Gastrocnemius medialis (tissue), 4 donors: Measurements from ENCODE around the gene MIAT. TPM values are rescaled to one million over a fixed set of nuclear protein-coding genes. Genes with fewer than 3 reads are reported as not detected.

Source experiments
- ATAC-seq, 2 donors: fragments of 150-250 bp; one replicate each; pipeline ENCODE4 v1.9.1; 2016
- DNase-seq, 2 donors: peaks; one replicate each; pipeline ENCODE4 v3.0.0-alpha.2; 2019
- H3K27ac ChIP-seq, 4 donors: fragments of 200-600 bp; sonication (generic); 1 replicate in 1 of 4; 2 replicates in 3 of 4; pipeline ENCODE4 v1.5.1; 2016 to 2018; ENCODE audit warnings: mild to moderate bottlenecking in 2 of 4, moderate library complexity in 1 of 4
- H3K27me3 ChIP-seq, 3 donors: fragments of 200-600 bp; sonication (generic) in 2 of 3; 1 replicate in 1 of 3; 2 replicates in 2 of 3; pipeline versions ENCODE4 v1.5.1 to v1.6.0; 2016 to 2019; ENCODE audit warnings: mild to moderate bottlenecking in 1 of 3, moderate library complexity in 1 of 3
- H3K36me3 ChIP-seq, 2 donors: fragments of 200-600 bp; sonication (generic) in 1 of 2; one replicate each; pipeline ENCODE4 v1.5.1; 2017 to 2018
- H3K4me1 ChIP-seq, 2 donors: fragments of 200-600 bp; sonication (generic) in 1 of 2; one replicate each; pipeline ENCODE4 v1.5.1; 2016 to 2017; ENCODE audit warnings: mild to moderate bottlenecking in 2 of 2
- H3K4me3 ChIP-seq, 4 donors: fragments of 200-600 bp; sonication (generic) in 3 of 4; 1 replicate in 1 of 4; 2 replicates in 3 of 4; pipeline ENCODE4 v1.5.1; 2016 to 2019; ENCODE audit warnings: mild to moderate bottlenecking in 2 of 4
- H3K9me3 ChIP-seq, 3 donors: fragments of 200-600 bp; sonication (generic) in 2 of 3; 1 replicate in 1 of 3; 2 replicates in 2 of 3; pipeline ENCODE4 v1.5.1; 2016 to 2019
- CTCF ChIP-seq, 5 experiments: fragments of 450-650 bp in 3 of 5; fragments of 200-600 bp in 2 of 5; sonication (generic) in 2 of 5; IDR thresholded peaks in 4 of 5; conservative IDR thresholded peaks in 1 of 5; 1 replicate in 4 of 5; 2 replicates in 1 of 5; pipeline ENCODE4 v1.5.1; 2016 to 2019; ENCODE audit warnings: antibody characterized with exemption in 5 of 5, mild to moderate bottlenecking in 3 of 5, moderate library complexity in 3 of 5
- POLR2A ChIP-seq, 2 donors: fragments of 450-650 bp; IDR thresholded peaks; one replicate each; pipeline ENCODE4 v1.6.1; 2017; ENCODE audit warnings: antibody characterized with exemption in 2 of 2, mild to moderate bottlenecking in 2 of 2, moderate library complexity in 2 of 2
- in situ Hi-C, 4 donors: fragments of 200-750 bp; cut with MboI; loops; one replicate each; pipeline versions ENCODE4 v1.15.0 to v1.8.0; 2017; ENCODE audit warnings: low sequenced_read_pairs in 4 of 4
- intact Hi-C: fragments of 100-400 bp; cut with DNase I; formaldehyde crosslinking; loops from one replicate; pipeline ENCODE4 v1.15.1; 2023; ENCODE audit warnings: low total_unique reads
- total RNA-seq, 4 donors: library from RNA; depleted of rRNA; stranded (reverse); fragments of >200 nt; gene quantifications; one replicate each; pipeline versions ENCODE4 v1.1.0 to v1.2.3, GENCODE V29; 2016

MIAT gene
- total RNA-seq, 4 donors from 2014 or later, result 0.02 to 0.25 (median 0.07) TPM; not detected in 1

- no peak overlapping the region for H3K27ac ChIP-seq
- no peak for ATAC-seq
- intact Hi-C loops (no loop called here), in situ Hi-C loops (no loop called here)
- peaks cover 0 to 3% of the 10 kb centered on the region in 2 donors for H3K4me1 ChIP-seq
- no peak overlapping the region for H3K4me3 ChIP-seq
- no peak for TF ChIP-seq CTCF (IDR thresholded peaks at IDR 0.05 in 4 of 5, conservative IDR thresholded peaks at IDR 0.05 in 1 of 5)
- no peak for TF ChIP-seq POLR2A (IDR thresholded peaks at IDR 0.05)
- no peaks in the 10 kb centered on the region for H3K36me3 ChIP-seq
- no peak for DNase-seq
- H3K9me3 ChIP-seq, result no peaks in the 10 kb centered on the region
- H3K27me3 ChIP-seq, result no peaks in the 10 kb centered on the region
These were observed 27.2 kb upstream of the MIAT start for GRCh38 chr22:26629988-26630761.

- no peak overlapping the region for H3K4me3 ChIP-seq
- no peak overlapping the region for H3K27ac ChIP-seq
- ATAC-seq, result no peak
- no peaks in the 10 kb centered on the region for H3K27me3 ChIP-seq
- TF ChIP-seq CTCF (IDR thresholded peaks at IDR 0.05 in 4 of 5, conservative IDR thresholded peaks at IDR 0.05 in 1 of 5), result no peak
- TF ChIP-seq POLR2A (IDR thresholded peaks at IDR 0.05), result no peak
- H3K9me3 ChIP-seq, result no peaks in the 10 kb centered on the region
- in situ Hi-C loops, result no loop called here
- intact Hi-C loops, result no loop called here
- peaks cover 0 to 3% of the 10 kb centered on the region in 2 donors for H3K4me1 ChIP-seq
- no peaks in the 10 kb centered on the region for H3K36me3 ChIP-seq
- no peak for DNase-seq
These were observed 26.1 kb upstream of the MIAT start for GRCh38 chr22:26631282-26631681.

DNA sequence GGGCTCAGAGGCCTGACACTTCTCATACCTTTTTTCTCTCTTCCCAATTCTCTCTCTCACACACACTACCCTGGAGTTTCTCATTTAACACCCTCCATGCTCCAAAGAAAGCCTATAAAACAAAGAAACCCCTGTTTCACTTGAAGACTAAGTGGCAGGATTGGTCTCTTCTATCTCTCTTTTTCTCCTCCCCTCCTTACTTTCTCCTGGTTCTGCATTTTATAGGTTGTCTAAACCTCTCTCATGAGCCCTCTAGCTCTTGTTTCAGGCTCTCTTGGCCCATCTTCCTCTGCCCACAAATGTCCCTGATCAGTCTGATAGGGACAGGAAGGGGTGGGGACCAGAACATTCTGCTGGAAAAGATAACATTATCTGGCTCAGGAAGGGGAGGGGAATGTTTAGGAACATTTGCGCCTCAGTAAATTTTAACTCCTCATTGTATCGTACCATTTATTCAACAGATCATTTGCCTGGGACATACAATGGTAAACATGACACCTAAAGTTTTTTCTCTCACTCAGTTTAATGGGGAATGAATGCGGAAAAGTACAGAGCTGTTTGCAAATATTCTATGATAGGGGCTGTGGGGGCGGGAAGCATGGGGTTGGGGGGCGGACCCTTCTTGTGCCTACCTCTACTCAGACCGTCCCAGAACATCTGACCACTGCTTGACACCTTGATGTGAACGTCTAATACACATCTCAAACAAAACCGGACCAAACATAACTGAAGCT lies 24.8 kb upstream of the MIAT start:
- intact Hi-C loops, result no loop called here
- Histone ChIP-seq H3K4me1 (peaks cover 0 to 3% of the 10 kb centered on the region in 2 donors), H3K36me3 (no peaks in the 10 kb centered on the region), H3K27ac (peak overlapping the region; percentile 57 to 69 (median 63)), H3K9me3 (no peaks in the 10 kb centered on the region), H3K4me3 (no peak overlapping the region), H3K27me3 (no peaks in the 10 kb centered on the region)
- in situ Hi-C loops, result no loop called here
- TF ChIP-seq POLR2A (IDR thresholded peaks at IDR 0.05) (no peak), CTCF (IDR thresholded peaks at IDR 0.05 in 4 of 5, conservative IDR thresholded peaks at IDR 0.05 in 1 of 5) (no peak)
- ATAC-seq (peak; percentile 56 to 86), DNase-seq (no peak)

DNA sequence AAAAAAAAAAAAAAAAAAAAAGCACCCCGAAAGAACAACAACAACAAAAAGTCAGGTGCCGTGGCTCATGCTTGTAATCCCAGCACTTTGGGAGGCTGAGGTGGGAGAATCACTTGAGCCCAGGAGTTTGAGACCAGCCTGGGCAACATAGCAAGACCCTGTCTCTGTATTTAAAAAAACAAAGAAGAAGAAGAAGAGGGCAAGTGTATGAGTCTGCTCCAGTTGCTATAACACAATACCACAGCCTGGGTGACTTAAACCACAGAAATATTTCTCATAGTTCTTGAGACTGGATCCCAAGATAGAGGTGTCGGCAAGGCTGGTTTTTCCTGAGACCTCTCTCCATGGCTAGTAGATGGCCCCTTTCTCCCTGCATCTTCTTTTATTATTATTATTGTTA lies 23.2 kb upstream of the MIAT start:
- no peak for TF ChIP-seq CTCF (IDR thresholded peaks at IDR 0.05 in 4 of 5, conservative IDR thresholded peaks at IDR 0.05 in 1 of 5)
- TF ChIP-seq POLR2A (IDR thresholded peaks at IDR 0.05), result no peak
- ATAC-seq (no peak), DNase-seq (no peak)
- in situ Hi-C loops (no loop called here), intact Hi-C loops (no loop called here)
- Histone ChIP-seq H3K36me3 (no peaks in the 10 kb centered on the region), H3K9me3 (no peaks in the 10 kb centered on the region), H3K4me3 (no peak overlapping the region), H3K27ac (no peak overlapping the region), H3K27me3 (no peaks in the 10 kb centered on the region), H3K4me1 (peaks cover 0 to 3% of the 10 kb centered on the region in 2 donors)
